RWPE2 (cell line): ENCODE data around the gene AGRN.
"Not testable (repeated sequence)": the region's sequence is repeated elsewhere in the genome, so short reads cannot be mapped to it uniquely, and the experiment has no call there.

Experiments
- ATAC-seq: fragments of 200-7000 bp; cut with Tn5 transposase; 3 replicates; pipeline ENCODE4 v1.9.1; 2021; ENCODE audit warnings: low read depth
- DNase-seq: peaks from one replicate; pipeline ENCODE4 v3.0.0-alpha.2; 2020; ENCODE audit warnings: low spot score
- H3K27ac ChIP-seq: fragments of 450-650 bp; 2 replicates; pipeline ENCODE4 v1.5.1; 2017; ENCODE audit warnings: mild to moderate bottlenecking; ENCODE audit not compliant: poor library complexity, severe bottlenecking
- H3K27me3 ChIP-seq: fragments of 250-450 bp; sonication (Bioruptor Pico); 2 replicates; pipeline ENCODE4 v1.5.1; 2021; ENCODE audit warnings: mild to moderate bottlenecking, moderate library complexity; ENCODE audit not compliant: insufficient read depth, poor library complexity, severe bottlenecking
- H3K36me3 ChIP-seq: fragments of 250-450 bp; sonication (Bioruptor Pico); 2 replicates; pipeline ENCODE4 v1.5.1; 2020; ENCODE audit warnings: low read depth, mild to moderate bottlenecking, moderate library complexity
- H3K4me1 ChIP-seq: fragments of 250-450 bp; sonication (Bioruptor Pico); 2 replicates; pipeline ENCODE4 v1.5.1; 2021; ENCODE audit warnings: mild to moderate bottlenecking, moderate library complexity; ENCODE audit not compliant: insufficient read depth, poor library complexity, severe bottlenecking
- H3K4me3 ChIP-seq: fragments of 250-450 bp; sonication (Bioruptor Pico); 2 replicates; pipeline ENCODE4 v1.5.1; 2021; ENCODE audit warnings: mild to moderate bottlenecking, moderate library complexity; ENCODE audit not compliant: severe bottlenecking
- H3K9me3 ChIP-seq: fragments of 250-450 bp; sonication (Bioruptor Pico); 2 replicates; pipeline ENCODE4 v1.5.1; 2021; ENCODE audit warnings: mild to moderate bottlenecking, moderate library complexity; ENCODE audit not compliant: severe bottlenecking
- CTCF ChIP-seq: fragments of 450-650 bp; IDR thresholded peaks from one replicate; pipeline ENCODE4 v1.5.1; 2017; ENCODE audit warnings: mild to moderate bottlenecking, moderate library complexity; ENCODE audit not compliant: poor library complexity, severe bottlenecking

Gene AGRN

GRCh38 chr1:1054099-1054700 lies 34.3 kb downstream of the AGRN start:
- no peak overlapping the region for H3K4me3 ChIP-seq
- no peaks in the 10 kb centered on the region for H3K9me3 ChIP-seq
- H3K27me3 ChIP-seq: no peaks in the 10 kb centered on the region
- TF ChIP-seq CTCF: no peak
- no peak overlapping the region for H3K27ac ChIP-seq
- DNase-seq: no peak
- no peak for ATAC-seq
- peaks cover 54% of the 10 kb centered on the region for H3K36me3 ChIP-seq
- no peaks in the 10 kb centered on the region for H3K4me1 ChIP-seq

- Histone ChIP-seq H3K4me1 (no peaks in the 10 kb centered on the region), H3K36me3 (peaks cover 49% of the 10 kb centered on the region), H3K9me3 (no peaks in the 10 kb centered on the region), H3K27me3 (no peaks in the 10 kb centered on the region), H3K4me3 (no peak overlapping the region), H3K27ac (no peak overlapping the region)
- no peak for DNase-seq
- no peak for TF ChIP-seq CTCF
- no peak for ATAC-seq
These were observed 35.1 kb downstream of the AGRN start for GRCh38 chr1:1054971-1055370.

GRCh38 chr1:1055841-1056736 lies 36.2 kb downstream of the AGRN start:
- no peaks in the 10 kb centered on the region for H3K4me1 ChIP-seq
- H3K27me3 ChIP-seq: no peaks in the 10 kb centered on the region
- ATAC-seq (no peak), DNase-seq (no peak)
- H3K36me3 ChIP-seq: peaks cover 38% of the 10 kb centered on the region
- TF ChIP-seq CTCF: no peak
- H3K27ac ChIP-seq: no peak overlapping the region
- H3K4me3 ChIP-seq: no peak overlapping the region
- no peaks in the 10 kb centered on the region for H3K9me3 ChIP-seq

- not testable (repeated sequence) for H3K4me3 ChIP-seq, DNase-seq, H3K4me1 ChIP-seq, H3K9me3 ChIP-seq, ATAC-seq, H3K27ac ChIP-seq, H3K27me3 ChIP-seq
- H3K36me3 ChIP-seq: peaks cover 25% of the 10 kb centered on the region
These were observed 37.8 kb downstream of the AGRN start for GRCh38 chr1:1057769-1058087.

GRCh38 chr1:1058088-1058905 lies 38.4 kb downstream of the AGRN start:
- H3K27me3 ChIP-seq: no peaks in the 10 kb centered on the region
- peaks cover 20% of the 10 kb centered on the region for H3K36me3 ChIP-seq
- no peak overlapping the region for H3K27ac ChIP-seq
- no peak for TF ChIP-seq CTCF
- no peak overlapping the region for H3K4me3 ChIP-seq
- ATAC-seq (peak; percentile 43), DNase-seq (no peak)
- peaks cover 5% of the 10 kb centered on the region for H3K4me1 ChIP-seq
- H3K9me3 ChIP-seq: no peaks in the 10 kb centered on the region
